Measurements from ENCODE around the gene TBK1.

The TBK1 gene

GRCh38 chr12:64451687-64452558 lies at the start of gene TBK1:
TSS of gene TBK1 (plus strand) at chr12:64452120. CDS start at chr12:64455871, 3,751 bp downstream.
- peak; percentile 70 to 89 for DNase-seq

DNA sequence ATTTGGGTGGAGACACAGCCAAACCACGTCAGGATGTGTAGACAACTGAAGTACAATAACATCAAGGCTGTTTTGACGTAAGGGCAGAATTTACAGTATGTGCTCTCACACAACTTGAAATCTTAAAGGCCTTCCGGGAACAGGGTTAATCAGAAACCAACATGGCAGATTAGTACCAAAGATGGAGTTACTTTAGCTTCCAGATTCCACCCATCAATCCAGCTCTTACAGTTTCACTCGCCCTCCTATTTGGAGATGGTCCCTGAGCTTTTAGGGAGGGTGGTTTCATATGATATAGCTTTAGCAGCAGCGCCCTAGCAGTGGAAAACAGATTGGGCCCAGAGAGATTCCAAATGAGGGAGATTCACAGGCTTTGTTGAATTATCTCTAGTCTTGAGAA lies 49.7 kb upstream of the TBK1 start:
- no peak for DNase-seq

- DNase-seq, result peak; percentile 88 to 89
Measured at GRCh38 chr12:64403707-64404469, 48.0 kb upstream of the TBK1 start, which contains the start of gene XPOT. TSS of gene XPOT (plus strand) at chr12:64404392. CDS start at chr12:64410036, 5,644 bp downstream.

GRCh38 chr12:64404470-64405256 lies 47.3 kb upstream of the TBK1 start:
- peak in 1 of 2 donors; percentile 62 for DNase-seq

GRCh38 chr12:64407342-64408223 lies 44.3 kb upstream of the TBK1 start:
- DNase-seq, result no peak

DNA sequence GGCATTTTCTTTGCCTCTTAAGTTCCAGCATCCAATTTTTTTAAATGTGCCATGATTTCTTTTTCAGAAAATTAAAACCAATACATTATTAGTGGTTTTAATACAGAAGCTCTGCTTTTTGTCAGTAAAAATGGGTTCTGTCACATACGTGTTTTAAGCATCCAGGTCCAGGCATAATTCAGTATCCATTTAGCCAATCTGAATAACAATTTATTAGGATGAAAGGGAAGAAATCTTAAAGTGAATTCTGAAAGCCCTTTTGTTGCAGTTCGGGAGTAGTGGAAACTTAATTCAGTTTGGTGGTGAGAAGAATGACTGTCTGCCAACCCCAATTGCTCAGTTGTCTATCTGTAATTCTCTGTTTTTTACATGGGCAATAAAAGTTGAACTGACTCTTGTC lies 40.5 kb upstream of the TBK1 start:
- DNase-seq, result no peak

DNA sequence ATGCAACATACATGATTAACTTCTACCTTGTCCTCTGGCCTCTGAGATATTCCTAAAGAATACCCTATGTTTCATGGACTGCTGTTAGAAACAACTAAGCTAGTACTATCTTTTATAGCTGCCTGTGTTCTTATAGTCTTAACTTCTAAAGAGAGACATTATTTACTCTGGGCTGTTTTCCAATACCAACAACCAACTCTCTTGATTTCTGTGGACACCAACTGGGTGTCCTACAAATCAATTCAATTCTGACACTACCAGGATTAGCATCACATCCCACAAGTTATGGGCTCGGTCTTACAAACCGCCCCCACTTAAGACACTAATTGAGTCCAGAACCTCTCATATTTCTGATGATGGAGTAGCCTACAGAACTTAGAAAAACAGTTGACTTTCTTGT lies 39.5 kb upstream of the TBK1 start:
- DNase-seq, result no peak

GRCh38 chr12:64413884-64414283 lies 38.0 kb upstream of the TBK1 start:
- no peak for DNase-seq

GRCh38 chr12:64418209-64418608 lies 33.7 kb upstream of the TBK1 start:
- DNase-seq, result no peak

DNA sequence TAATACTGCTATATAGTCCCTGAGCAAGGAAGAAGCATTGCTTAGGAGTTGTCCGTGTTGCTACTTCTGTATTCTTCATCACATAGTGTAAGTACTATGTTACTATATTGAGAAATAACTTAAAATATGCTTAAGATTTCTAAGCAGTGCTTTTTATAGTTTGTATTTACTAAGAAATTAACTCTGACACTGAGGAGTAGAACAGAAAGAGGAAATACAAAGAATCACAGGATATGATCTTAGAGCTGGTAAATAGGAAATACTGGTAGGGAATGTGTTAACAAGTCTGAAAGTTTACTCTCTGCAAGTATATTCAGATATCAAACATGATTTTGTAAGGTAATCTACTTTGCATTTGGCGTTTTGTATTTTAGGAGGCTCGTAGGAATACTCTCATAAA lies 32.2 kb upstream of the TBK1 start:
- no peak for DNase-seq

- DNase-seq, result no peak
Measured at GRCh38 chr12:64427988-64428387, 23.9 kb upstream of the TBK1 start.

DNA sequence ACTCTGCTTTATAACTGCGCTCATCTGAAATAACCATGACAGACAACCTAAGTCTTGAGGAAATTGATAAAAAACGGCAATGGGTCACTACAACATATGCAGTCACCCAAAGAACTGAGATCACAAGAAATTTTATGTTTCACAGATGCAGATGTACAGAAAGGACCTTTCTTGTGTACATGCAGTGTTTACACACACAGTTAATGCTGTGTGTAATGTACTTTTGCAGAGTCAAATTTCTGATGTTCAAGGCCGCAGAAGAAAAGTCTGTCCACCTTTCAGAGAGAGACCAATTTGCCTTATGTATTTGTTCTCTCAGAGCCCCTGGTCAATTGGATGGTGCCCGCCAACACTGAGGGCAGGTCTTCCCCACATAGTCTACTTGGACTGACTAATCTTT lies 23.0 kb upstream of the TBK1 start:
- no peak for DNase-seq

GRCh38 chr12:64430886-64431285 lies 21.0 kb upstream of the TBK1 start:
- no peak for DNase-seq

- DNase-seq, result no peak
Measured at GRCh38 chr12:64431791-64432190, 20.1 kb upstream of the TBK1 start.

DNA sequence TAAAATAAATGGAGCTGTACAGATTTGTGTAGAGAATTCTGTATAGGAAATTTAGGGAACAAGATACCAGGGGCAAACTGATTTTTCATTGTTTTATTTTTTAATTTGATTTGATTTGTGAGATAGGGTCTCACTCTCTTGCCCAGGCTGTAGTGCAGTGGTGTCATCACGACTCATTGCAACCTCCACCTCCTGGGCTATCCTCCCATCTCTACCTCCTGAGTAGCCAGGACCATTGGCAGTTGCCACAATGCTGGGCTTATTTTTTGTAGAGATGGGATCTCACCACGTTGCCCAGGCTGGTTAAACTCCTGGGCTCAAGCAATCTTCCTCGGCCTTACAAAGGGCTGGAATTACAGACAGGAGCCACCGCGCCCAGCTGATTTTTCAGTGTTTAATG lies 18.0 kb upstream of the TBK1 start:
- DNase-seq, result no peak

DNA sequence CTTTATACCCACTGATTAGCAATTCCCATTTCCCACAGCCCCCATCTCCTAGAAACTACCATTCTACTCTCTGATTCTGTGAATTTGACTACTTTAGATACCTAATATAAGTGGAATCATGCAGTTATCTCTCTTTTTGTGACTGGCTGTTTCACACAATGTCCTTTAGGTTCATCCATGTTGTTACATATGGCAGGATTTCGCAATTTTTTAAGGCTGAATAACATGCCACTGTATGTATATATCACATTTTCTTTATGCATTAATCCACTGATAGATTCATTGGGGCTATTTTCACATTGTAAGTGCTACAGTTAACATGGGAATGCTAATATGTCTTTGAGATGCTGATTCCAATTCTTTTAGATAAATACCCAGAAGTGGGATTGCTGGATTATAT lies 11.8 kb upstream of the TBK1 start:
- no peak for DNase-seq

GRCh38 chr12:64445490-64445889 lies 6.4 kb upstream of the TBK1 start:
- no peak for DNase-seq

DNA sequence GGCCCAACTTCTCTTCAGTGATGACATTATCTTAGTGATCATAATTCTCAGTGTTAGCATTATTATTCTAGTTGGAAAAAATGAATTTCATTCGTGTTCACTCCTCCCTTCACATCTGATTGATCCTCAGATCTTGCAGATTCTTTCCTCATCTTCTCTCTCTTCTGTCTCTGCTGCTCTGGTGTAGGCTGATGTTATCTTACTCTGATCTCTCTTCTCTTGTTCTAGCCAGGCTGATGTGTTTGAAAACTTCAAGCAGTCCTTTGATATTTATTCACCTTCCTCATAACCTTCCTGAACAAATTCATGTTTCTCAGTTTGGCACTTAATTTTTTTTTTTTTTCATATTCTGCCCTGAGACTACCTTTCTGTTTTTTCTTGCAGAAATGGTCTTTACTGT lies 5.6 kb upstream of the TBK1 start:
- DNase-seq, result no peak

- no peak for DNase-seq
Measured at GRCh38 chr12:64450057-64450640, 1.8 kb upstream of the TBK1 start.

DNA sequence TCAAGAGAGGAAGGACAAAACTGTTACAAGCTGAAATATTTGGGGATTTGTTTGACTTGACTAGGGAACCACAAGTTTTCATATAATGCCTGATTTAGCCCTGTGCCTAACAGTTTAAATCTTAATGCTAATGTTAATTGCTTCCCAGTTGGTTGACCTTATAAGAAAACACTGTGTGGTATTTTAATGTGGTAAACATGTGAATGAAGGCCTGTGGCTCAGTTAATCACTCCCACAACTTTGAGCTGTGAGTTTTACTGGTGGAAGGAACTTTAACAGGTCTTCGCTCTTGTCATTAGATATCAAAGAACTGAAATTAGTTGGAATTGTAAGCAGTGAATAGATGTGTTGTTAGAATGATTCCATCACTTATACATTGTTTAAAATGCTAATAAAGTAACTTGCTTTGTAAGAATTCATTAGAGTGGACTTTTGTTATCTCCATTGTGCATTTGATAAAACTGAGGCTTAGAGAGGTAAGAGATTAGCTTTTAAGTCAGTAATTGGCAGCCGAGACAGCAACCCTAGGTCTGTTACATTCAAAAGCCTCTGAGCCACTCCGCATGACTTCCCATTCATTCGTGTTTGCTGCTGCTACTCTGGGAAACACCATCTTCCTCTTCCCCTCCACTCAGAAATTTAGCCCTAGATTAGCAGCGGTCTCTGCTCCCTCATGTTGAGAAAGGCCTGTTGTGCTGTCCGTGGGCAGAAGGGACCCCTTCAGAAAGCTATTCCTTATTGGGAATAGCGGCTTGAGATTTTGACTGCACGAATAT lies 1.0 kb upstream of the TBK1 start:
- DNase-seq, result peak in 1 of 2 donors; percentile 27
